Fibroblast of skin of scalp (primary cell): ENCODE results near the gene DDX1.
A peak's percentile ranks its signal among the peaks of the same experiment; 100 is the strongest.

ENCODE experiments used
- DNase-seq: peaks from one replicate; pipeline ENCODE4 v3.0.0-alpha.2; 2013

Gene DDX1

GRCh38 chr2:15562354-15563031 is 29.2 kb upstream of the DDX1 start:
- DNase-seq = no peak

- DNase-seq = no peak
Observed at GRCh38 chr2:15563227-15564100, 28.2 kb upstream of the DDX1 start.

- DNase-seq = no peak
Observed at GRCh38 chr2:15565392-15565791, 26.3 kb upstream of the DDX1 start.

DNA sequence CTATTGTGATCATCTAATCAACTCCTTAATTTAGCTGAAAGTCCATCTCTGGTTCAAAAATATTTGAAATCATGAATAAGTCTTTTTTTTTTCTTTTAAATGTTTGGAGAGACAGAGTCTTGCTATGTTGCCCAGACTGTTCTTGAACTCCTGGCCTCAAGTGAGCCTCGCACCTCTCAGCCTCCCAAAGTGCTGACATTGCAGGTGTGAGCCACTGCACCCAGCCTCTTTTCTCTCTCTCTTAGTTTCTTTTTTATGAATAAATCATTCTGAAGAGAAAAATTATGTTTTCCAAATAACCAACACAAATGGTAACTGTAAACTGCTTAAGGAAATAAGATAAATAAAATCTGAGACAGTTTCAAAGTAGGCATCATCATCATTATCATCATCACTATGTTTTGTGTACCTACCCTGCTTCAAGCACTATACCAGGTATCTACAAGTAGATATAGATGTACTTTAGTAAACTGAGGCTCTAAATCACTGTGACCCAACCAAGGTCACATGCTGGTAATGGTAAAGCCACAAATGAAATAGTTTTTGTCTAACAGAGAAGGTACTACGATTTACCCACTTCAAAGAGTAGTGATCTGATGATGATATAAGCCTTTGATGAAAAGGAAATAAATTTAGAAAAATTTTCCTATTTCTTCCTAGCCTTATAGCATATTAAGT is 25.5 kb upstream of the DDX1 start:
- no peak for DNase-seq

DNA sequence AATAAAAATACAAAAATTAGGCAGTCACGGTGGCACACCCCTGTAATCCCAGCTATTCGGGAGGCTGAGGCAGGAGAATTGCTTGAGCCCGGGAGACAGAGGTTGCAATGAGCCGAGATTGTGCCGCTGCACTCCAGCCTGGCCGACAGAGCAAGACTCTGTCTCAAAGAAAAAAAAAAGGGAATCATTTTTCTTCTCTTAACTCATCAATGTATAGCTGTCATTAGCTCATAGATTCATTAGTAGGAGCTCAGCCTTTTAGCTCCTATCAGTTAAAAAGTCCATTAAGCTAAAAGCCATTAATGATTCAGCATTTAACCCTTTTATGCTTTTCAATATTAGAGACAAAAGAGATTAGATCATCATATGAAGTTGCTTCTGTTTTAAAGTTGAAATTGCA is 24.8 kb upstream of the DDX1 start:
- DNase-seq = no peak

DNA sequence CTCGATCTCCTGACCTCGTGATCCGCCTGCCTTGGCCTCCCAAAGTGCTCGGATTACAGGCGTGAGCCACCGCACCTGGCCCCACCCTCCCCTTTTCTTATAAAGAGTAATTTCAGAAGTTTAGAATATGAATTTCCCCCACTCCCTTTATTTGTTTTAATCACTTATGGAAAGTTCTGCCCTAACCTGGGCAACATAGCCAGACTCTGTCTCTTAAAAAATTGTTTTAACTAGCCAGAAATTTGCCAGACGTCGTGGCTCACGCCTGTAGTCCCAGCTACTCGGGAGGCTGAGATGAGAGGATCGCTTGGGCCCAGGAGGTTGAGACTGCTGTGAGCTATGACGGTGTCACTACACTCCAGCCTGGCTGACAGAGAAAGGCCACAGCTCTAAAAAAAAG is 22.8 kb upstream of the DDX1 start:
- DNase-seq = no peak

- no peak for DNase-seq
Observed at GRCh38 chr2:15570104-15570503, 21.6 kb upstream of the DDX1 start.

DNA sequence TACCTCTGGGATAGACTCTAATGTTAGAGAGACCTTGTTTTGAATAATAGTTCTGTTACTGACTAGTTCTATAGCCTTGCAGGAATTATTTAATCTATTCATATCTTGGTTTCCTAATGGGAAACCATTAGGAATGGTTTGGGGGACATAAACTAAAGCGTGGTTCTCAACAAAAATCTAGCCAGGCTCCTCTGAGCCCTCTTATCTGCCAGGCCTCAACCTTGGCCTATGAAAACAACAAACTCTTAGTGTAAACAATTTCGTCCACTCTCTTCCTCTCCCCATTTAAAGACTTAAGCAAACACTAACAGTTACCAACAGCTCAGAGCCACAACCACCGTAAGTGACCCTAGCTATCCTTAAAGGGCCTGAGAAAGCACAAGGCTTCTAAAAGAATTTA is 19.9 kb upstream of the DDX1 start:
- no peak for DNase-seq

GRCh38 chr2:15577071-15577735 is 14.5 kb upstream of the DDX1 start:
- peak; percentile 80 for DNase-seq

GRCh38 chr2:15579641-15580040 is 12.0 kb upstream of the DDX1 start:
- DNase-seq = peak; percentile 4

GRCh38 chr2:15580451-15580850 is 11.2 kb upstream of the DDX1 start:
- DNase-seq = no peak

DNA sequence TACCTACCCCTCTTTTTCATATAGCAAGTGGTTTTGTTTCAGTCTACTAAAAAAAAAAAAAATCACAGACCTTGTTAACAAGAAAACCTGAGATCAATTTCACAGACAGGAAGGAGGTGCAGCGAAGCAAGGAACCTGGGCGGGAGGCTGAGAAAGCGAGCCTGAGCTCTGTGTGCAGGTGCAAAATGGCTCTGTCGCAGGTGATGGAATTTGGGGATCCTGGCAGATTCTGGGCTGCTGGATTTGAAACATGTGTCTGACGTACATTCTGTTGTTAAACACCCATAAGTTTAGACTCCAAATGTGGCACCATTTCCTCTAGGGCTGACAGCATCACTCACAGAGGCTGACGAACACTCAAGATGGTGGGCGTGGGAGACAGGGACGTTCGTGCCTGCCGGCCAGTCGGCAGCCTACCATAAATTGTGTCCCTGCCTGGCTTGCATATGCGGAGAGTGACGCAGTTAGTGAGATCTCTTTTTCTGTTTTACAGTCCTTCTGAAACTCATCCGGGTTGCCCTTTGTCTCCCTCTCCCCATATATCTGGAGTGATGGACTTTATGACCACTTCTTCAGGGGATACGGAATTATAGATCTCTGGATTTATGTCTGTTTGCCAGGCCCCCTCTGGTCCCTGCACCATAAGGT is 8.8 kb upstream of the DDX1 start:
- no peak for DNase-seq

DNA sequence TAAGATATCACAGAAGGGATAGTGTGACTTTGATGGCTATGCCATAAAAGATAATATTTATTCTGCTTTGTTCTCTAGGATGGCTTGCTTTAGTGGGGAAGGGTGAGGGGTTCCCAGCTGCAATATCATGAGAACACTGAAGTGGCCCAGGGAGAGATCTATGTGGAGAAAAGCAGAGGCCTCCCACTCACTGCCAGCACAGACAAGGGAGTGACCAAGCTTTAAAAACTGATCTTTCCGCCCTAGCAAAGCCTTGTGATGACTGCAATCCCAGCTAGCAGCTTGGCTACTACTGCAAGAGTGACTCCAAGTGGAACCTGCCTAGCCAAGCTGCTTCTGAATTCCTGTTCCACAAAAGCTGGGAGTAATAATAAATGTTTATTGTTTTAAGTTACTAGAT is 7.8 kb upstream of the DDX1 start:
- DNase-seq = no peak

- no peak for DNase-seq
Observed at GRCh38 chr2:15584316-15584715, 7.4 kb upstream of the DDX1 start.

DNA sequence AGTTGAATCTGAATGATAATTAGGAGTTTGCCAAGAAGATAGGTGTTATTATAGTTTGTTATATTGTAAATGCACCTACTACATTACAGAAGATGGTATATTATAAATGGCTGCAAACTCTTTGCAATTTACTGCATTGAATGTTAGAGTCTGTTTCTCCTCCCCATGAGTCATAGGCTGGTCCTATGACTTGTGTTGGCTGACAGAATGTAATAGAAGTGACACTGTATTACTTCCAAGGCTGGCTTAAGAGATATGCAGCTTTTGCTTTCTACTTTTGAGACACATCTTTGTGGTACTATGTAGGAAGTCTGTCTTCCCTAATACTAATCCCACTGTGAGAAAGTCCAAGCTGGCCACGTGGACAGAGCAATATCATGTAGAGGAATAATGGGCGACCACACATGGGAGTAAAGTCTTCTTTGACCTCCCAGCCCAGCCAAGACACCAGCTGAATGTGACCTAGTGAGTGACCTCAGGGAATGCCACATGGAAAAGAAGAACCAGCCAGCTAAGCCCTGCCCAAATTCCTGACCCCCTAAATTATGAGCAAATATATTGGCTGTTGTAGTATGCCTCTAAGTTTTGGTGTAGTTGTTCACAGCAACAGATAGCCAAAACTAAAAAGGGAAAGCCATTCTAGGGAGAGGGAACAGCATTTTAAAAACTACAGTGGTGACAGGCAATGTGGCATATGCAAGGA is 6.8 kb upstream of the DDX1 start:
- DNase-seq = peak; percentile 6

DNA sequence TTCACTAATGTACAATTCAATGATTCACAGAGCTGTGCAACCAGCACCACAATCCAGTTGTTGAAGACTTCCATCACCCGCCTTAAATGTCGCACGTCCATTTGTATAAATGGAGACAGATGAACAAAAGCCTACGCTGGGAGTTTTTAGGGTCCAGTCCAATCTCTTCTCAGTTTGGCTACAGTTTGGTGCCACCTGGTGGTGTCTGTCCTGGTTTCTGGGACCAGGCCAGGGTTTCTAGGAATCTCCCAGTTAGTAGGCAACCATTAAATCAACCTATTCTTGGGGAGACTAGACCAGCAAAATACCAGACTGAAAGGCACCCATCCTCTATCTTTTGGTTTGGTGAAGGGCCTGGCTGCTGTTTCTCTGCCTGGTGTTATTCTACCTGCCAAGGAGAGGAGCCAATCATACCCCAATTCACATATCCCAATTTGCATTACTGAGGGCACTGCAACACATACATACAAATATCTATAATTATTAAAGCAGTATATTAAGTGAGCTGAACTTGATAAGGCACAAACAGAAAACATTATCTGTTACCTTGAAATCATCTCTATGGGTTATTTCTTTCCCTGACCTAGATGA is 3.2 kb upstream of the DDX1 start:
- peak; percentile 66 for DNase-seq

DNA sequence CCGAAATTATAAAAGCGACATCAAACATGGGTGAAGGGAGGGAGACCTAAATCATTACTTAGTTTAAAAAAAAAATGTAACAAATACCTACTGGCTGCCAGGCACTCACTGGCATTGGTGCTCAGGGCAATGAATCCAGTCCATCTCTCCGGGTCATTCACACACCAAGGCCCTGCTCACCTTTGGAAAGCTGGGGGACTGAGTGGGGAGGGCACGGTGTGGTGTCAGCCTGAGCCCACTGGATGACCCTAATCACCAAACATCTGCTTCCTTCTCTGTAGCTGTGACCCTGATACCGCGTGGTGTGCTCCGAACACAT is 336 bp upstream of the DDX1 start:
- no peak for DNase-seq

GRCh38 chr2:15593327-15593705 is 1.6 kb downstream of the DDX1 start:
- DNase-seq = no peak

GRCh38 chr2:15594291-15595256 is 2.9 kb downstream of the DDX1 start:
- DNase-seq = no peak

DNA sequence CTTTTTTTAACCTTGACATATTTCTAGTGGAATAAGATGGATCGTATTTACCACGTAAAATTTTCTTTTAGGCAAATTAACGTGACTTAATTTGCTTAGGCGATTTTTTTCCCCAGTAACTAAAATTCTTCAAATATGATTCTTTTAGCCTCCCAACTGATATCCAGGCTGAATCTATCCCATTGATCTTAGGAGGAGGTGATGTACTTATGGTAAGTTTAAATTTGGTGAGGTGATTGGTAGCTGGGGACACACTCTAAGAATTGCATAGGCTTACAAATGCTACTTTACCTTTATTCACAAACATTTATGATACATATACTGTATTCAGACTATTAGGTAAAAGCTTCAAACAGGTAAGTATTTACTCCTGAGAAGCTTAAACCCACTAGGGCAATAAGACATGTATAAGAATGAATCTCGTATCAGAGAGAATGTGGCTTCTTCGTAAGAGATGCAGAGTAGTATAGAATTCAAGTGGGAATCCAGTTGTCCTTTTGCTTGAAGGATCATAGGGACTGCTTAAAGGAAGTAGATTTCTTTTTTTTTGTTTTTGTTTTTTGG is 3.8 kb downstream of the DDX1 start:
- DNase-seq = no peak
